ENCODE results near the gene VASP.

VASP gene

GRCh38 chr19:45473682-45474605 lies 33.3 kb upstream of the VASP start:
- no peak for DNase-seq

GRCh38 chr19:45474606-45475521 lies 32.4 kb upstream of the VASP start:
- no peak for DNase-seq

GRCh38 chr19:45475537-45476291 lies 31.6 kb upstream of the VASP start:
- DNase-seq = no peak

GRCh38 chr19:45476304-45476703 lies 31.0 kb upstream of the VASP start:
- no peak for DNase-seq

- DNase-seq = no peak
These were observed 30.1 kb upstream of the VASP start for GRCh38 chr19:45477186-45477585.

- no peak for DNase-seq
These were observed 29.4 kb upstream of the VASP start for GRCh38 chr19:45477713-45478453.

- DNase-seq = peak; percentile 61
These were observed 28.6 kb upstream of the VASP start for GRCh38 chr19:45478454-45479238.

GRCh38 chr19:45483033-45483432 lies 24.2 kb upstream of the VASP start:
- DNase-seq = no peak

- DNase-seq = no peak
These were observed 22.9 kb upstream of the VASP start for GRCh38 chr19:45484273-45484945.

- peak; percentile 87 for DNase-seq
These were observed 21.8 kb upstream of the VASP start for GRCh38 chr19:45485305-45486077.

GRCh38 chr19:45488708-45489107 lies 18.6 kb upstream of the VASP start:
- DNase-seq = no peak

GRCh38 chr19:45489216-45489855 lies 17.9 kb upstream of the VASP start:
- DNase-seq = no peak

- no peak for DNase-seq
These were observed 15.1 kb upstream of the VASP start for GRCh38 chr19:45492137-45492626.

- DNase-seq = no peak
These were observed 14.4 kb upstream of the VASP start for GRCh38 chr19:45492627-45493470.

GRCh38 chr19:45494261-45494916 lies 12.9 kb upstream of the VASP start:
- DNase-seq = no peak

GRCh38 chr19:45495178-45495577 lies 12.1 kb upstream of the VASP start:
- no peak for DNase-seq

GRCh38 chr19:45496349-45496953 lies 10.8 kb upstream of the VASP start:
- no peak for DNase-seq
